Stimulated activated CD4-positive, alpha-beta T cell treated with anti-CD3 and anti-CD28 coated beads, Interleukin-1b, Interleukin-23, amount 100 ng/mL, for 1 hour (primary cell): ENCODE results near the gene LMBRD1.
"Not testable (repeated sequence)": the region's sequence is repeated elsewhere in the genome, so short reads cannot be mapped to it uniquely, and the experiment has no call there.

Experiments used
- DNase-seq, 2 donors: peaks; one replicate each; pipeline ENCODE4 v3.0.0-alpha.2; 2020; ENCODE audit warnings: low read depth in 2 of 2

LMBRD1 gene

GRCh38 chr6:69796073-69796641, 653 bp downstream of the LMBRD1 start:
- DNase-seq = peak in 1 of 2 donors; percentile 1

- no peak for DNase-seq
Measured at GRCh38 chr6:69795469-69796072, 1.2 kb downstream of the LMBRD1 start.

GRCh38 chr6:69792292-69792691, 4.5 kb downstream of the LMBRD1 start:
- DNase-seq = no peak

GRCh38 chr6:69791065-69791471, 5.7 kb downstream of the LMBRD1 start:
- no peak for DNase-seq

GRCh38 chr6:69790629-69791028, 6.2 kb downstream of the LMBRD1 start:
- no peak for DNase-seq

GRCh38 chr6:69789578-69789977, 7.2 kb downstream of the LMBRD1 start:
- DNase-seq = no peak

GRCh38 chr6:69787436-69787835, 9.4 kb downstream of the LMBRD1 start:
- not testable (repeated sequence) for DNase-seq

GRCh38 chr6:69785697-69786096, 11.1 kb downstream of the LMBRD1 start:
- DNase-seq = no peak

GRCh38 chr6:69784595-69785377, 12.0 kb downstream of the LMBRD1 start:
- no peak for DNase-seq

- no peak for DNase-seq
Measured at GRCh38 chr6:69783108-69783507, 13.7 kb downstream of the LMBRD1 start.

GRCh38 chr6:69780585-69781178, 16.1 kb downstream of the LMBRD1 start:
- no peak for DNase-seq

- DNase-seq = no peak
Measured at GRCh38 chr6:69775941-69776340, 20.9 kb downstream of the LMBRD1 start.

GRCh38 chr6:69775585-69775849, 21.3 kb downstream of the LMBRD1 start:
- no peak for DNase-seq

GRCh38 chr6:69774740-69775584, 21.8 kb downstream of the LMBRD1 start:
- no peak for DNase-seq

GRCh38 chr6:69771158-69771906, 25.5 kb downstream of the LMBRD1 start:
- DNase-seq = no peak

- no peak for DNase-seq
Measured at GRCh38 chr6:69768664-69769063, 28.1 kb downstream of the LMBRD1 start.

- DNase-seq = no peak
Measured at GRCh38 chr6:69763763-69764162, 33.0 kb downstream of the LMBRD1 start.

- no peak for DNase-seq
Measured at GRCh38 chr6:69761853-69762252, 35.0 kb downstream of the LMBRD1 start.

- DNase-seq = no peak
Measured at GRCh38 chr6:69758214-69758613, 38.6 kb downstream of the LMBRD1 start.

- no peak for DNase-seq
Measured at GRCh38 chr6:69756907-69757306, 39.9 kb downstream of the LMBRD1 start.

GRCh38 chr6:69756366-69756765, 40.4 kb downstream of the LMBRD1 start:
- DNase-seq = no peak
